ENCODE data around the gene NARS2.

The NARS2 gene

GRCh38 chr11:78424334-78425270 is 150.1 kb downstream of the NARS2 start:
- no peak overlapping the region for H3K4me3 ChIP-seq (ENCODE audit: low read depth, low read length)
- DNase-seq (ENCODE audit: low read depth), result no peak

- no peak overlapping the region for H3K4me3 ChIP-seq (ENCODE audit: low read depth, low read length)
- no peak for DNase-seq (ENCODE audit: low read depth)
Measured at GRCh38 chr11:78423241-78423640, 151.4 kb downstream of the NARS2 start.

GRCh38 chr11:78420796-78421209 is 153.9 kb downstream of the NARS2 start:
- peak; percentile 81 for DNase-seq (ENCODE audit: low read depth)
- H3K4me3 ChIP-seq (ENCODE audit: low read depth, low read length), result no peak overlapping the region

- no peak overlapping the region for H3K4me3 ChIP-seq (ENCODE audit: low read depth, low read length)
- DNase-seq (ENCODE audit: low read depth), result peak; percentile 53
Measured at GRCh38 chr11:78420255-78420764, 154.4 kb downstream of the NARS2 start.

DNA sequence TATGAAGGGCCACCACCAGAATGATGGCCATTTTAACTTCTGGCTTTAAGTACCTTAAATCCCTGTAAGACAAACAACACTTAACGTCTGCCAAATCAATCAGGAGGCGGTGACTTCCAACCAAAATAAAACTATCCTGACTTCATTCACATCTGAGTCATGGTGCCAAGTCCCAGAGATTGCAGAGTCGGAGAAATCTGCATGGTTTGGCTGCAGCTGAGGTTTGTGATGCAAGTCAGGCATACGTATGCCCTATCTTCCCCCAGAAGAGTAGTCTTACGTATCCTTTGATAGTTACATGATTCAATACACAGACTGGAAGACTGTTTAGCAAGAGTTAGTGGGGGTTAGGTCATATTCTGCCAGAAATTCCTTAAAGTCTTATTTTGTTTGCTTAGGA is 155.3 kb downstream of the NARS2 start:
- peak; percentile 98 for DNase-seq (ENCODE audit: low read depth)
- H3K4me3 ChIP-seq (ENCODE audit: low read depth, low read length), result no peak overlapping the region

DNA sequence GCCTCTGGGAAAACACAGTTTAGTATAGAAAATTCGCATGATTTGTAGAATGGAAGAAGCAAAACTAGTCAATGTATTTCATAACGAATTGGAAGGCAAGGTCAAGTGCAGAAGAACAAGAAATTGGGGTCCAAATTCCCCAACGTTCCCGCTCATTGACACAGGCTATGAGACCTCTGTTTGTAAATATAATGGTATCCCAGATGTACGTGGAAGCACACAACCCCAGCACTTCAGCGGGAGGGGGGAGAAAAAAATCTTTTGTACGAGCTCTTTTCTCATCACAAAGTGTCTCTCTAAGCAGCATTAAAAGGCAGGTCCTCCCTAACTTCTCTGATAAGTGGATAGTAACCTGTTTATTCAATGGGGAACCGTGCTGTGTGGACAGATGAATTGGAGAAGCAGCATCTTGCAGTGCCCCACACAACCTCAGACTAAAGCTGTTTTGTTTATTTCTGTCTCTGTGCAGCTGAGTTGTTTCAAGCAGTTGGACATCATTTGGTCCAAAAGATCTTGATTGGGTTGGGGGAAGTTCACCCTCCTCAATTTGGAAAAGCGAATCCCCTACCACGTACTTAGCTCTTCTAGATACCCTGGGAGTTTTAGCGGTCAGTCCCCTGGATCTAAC is 156.0 kb downstream of the NARS2 start:
- DNase-seq (ENCODE audit: low read depth), result no peak

GRCh38 chr11:78417888-78418583 is 156.6 kb downstream of the NARS2 start:
- no peak for DNase-seq (ENCODE audit: low read depth)
- H3K4me3 ChIP-seq (ENCODE audit: low read depth, low read length), result peak overlapping the region; percentile 71

More for the DNA sequence above, 156.0 kb downstream of the NARS2 start:
- H3K4me3 ChIP-seq (ENCODE audit: low read depth, low read length), result peak overlapping the region; percentile 71

DNA sequence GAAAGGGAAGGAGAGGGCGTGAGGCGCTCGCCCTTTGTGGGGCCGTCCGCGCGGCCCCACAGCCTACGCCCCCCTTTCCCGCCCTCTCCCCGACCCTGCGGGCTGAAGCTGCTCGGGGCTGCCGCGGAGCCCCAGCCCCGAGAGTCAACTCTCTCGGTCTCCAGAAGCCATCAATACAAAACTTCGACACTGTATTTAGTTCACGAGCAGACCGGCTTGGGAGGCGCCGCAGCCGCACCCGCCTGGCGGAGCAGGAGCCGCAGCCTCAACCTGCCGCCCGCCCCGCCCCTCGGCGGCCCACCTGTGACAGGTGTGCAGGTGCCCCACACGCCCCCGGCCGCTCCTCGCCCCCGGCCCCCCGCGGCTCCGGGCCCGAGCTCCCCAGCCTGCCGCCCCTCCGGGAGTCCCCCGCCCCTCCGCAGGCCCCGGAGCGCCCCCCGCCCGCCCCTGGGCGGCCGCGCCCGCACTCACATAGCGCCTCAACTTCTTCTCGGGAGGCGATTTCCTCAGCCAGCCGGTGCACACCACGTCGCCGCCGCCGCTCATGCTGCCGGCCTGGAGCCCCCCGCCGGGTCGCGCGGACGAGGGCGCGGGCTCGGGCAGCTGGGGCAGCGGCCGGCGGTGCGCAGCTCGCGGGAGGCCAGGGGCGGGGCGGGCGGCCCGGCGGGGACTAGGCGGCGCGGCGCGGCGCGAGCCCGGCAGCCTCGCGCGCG is 157.3 kb downstream of the NARS2 start, which contains the start of gene GAB2:
TSS of gene GAB2 (minus strand) at position 646 of the 713 bp plus-strand sequence. CDS start at position 546, 100 bp downstream.
- DNase-seq (ENCODE audit: low read depth), result no peak
- H3K4me3 ChIP-seq (ENCODE audit: low read depth, low read length), result peak within 1 kb of the TSS; percentile 71

- peak; percentile 53 for DNase-seq (ENCODE audit: low read depth)
Measured at GRCh38 chr11:78416285-78417174, 158.1 kb downstream of the NARS2 start.

DNA sequence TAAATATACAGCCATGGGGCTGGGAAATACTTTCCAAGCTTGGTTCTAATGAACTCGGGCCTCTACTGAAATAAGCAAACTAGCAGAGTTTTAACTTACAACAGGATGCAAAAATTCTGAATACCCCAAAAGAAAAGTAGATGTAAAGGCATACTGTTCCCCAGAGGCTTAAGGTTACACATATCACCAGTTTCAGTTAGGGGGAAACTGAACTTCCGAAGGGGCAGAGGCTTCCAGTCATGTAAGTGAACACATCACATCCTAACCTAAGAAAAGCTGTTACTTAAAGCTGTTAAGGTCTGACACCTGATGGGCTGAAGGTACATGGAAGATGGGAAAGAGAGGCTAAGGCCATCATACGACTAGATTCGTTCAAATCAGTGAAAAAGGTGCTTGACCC is 159.3 kb downstream of the NARS2 start:
- DNase-seq (ENCODE audit: low read depth), result no peak
- H3K4me3 ChIP-seq (ENCODE audit: low read depth, low read length), result no peak overlapping the region

More at GRCh38 chr11:78416285-78417174, 158.1 kb downstream of the NARS2 start:
- H3K4me3 ChIP-seq (ENCODE audit: low read depth, low read length), result peak overlapping the region; percentile 67

GRCh38 chr11:78414321-78415051 is 160.2 kb downstream of the NARS2 start:
- DNase-seq (ENCODE audit: low read depth), result no peak
- H3K4me3 ChIP-seq (ENCODE audit: low read depth, low read length), result no peak overlapping the region

- no peak overlapping the region for H3K4me3 ChIP-seq (ENCODE audit: low read depth, low read length)
- DNase-seq (ENCODE audit: low read depth), result no peak
Measured at GRCh38 chr11:78408619-78409018, 166.0 kb downstream of the NARS2 start.

GRCh38 chr11:78406568-78407196 is 168.0 kb downstream of the NARS2 start:
- DNase-seq (ENCODE audit: low read depth), result no peak
- H3K4me3 ChIP-seq (ENCODE audit: low read depth, low read length), result no peak overlapping the region

- H3K4me3 ChIP-seq (ENCODE audit: low read depth, low read length), result no peak overlapping the region
- no peak for DNase-seq (ENCODE audit: low read depth)
Measured at GRCh38 chr11:78405805-78406204, 168.9 kb downstream of the NARS2 start.

DNA sequence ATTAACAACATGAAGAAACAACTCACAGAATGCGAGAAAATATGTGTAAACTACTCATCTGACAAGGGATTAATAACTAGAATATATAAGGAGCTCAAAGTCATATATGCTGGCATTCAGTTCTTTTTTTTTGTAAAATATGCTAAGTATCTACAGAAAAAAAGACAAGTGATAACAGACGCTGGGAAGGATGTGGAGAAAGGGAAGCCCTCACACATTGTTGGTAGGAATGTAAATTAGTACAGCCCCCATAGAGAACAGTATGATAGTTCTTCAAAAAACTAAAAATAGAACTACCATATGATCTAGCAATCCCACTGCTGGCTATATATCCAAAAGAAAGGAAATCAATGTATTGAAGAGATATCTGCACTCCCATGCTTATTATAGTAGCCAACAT is 170.9 kb downstream of the NARS2 start:
- H3K4me3 ChIP-seq (ENCODE audit: low read depth, low read length), result no peak overlapping the region
- DNase-seq (ENCODE audit: low read depth), result no peak

- DNase-seq (ENCODE audit: low read depth), result no peak
- H3K4me3 ChIP-seq (ENCODE audit: low read depth, low read length), result no peak overlapping the region
Measured at GRCh38 chr11:78402847-78403246, 171.8 kb downstream of the NARS2 start.

DNA sequence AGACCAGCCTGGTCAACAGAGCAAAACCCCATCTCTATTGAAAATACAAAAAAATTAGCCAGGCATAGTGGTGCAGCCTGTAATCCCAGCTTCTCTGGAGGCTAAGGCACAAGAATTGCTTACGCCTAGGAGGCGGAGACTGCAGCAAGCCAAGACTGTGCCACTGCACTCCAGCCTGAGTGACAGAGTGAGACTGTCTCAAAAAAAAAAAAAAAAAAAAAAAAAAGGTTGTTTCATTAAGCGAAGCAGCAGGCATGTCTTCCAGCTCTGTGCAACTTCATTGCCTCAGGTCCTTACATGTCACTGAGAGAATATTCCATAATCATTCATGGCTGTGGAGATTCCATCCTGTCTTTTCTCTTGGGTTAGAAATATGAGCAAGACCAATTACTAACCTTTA is 174.0 kb downstream of the NARS2 start:
- DNase-seq (ENCODE audit: low read depth), result no peak
- no peak overlapping the region for H3K4me3 ChIP-seq (ENCODE audit: low read depth, low read length)

Data from skeletal muscle cell (primary cell).